ENCODE results near the gene IL12RB1.

The IL12RB1 gene

DNA sequence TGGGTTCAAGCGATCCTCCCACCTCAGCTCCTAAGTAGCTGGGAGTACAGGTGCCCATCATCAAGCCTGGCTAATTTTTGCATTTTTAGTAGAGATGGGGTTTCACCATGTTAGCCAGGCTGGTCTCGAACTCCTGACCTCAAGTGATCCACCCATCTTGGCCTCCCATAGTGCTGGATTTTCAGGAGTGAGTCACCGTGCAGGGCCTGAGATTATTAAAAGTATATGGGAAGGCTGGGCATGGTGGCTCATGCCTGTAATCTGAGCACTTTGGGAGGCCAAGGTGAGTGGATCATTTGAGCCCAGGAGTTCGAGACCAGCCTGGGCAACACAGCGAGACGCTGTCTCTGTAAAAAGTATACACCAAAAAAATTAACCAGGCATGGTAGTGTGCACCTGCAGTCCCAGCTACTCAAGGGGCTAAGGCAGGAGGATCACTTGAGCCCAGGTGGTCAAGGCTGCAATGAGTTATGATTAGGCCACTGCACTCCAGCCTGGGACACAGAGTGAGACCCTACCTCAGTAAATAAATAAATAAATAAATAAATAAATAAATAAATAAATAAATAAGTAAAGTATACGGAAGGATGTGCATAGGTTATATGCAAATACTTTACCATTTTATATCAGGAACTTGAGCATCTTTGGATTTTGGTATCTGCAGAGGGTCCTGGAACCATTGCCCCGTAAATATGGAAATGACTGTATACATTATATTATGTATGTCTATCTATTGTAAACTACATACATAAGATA lies 854 bp downstream of the IL12RB1 start:
- no peak for FAIRE-seq

DNA sequence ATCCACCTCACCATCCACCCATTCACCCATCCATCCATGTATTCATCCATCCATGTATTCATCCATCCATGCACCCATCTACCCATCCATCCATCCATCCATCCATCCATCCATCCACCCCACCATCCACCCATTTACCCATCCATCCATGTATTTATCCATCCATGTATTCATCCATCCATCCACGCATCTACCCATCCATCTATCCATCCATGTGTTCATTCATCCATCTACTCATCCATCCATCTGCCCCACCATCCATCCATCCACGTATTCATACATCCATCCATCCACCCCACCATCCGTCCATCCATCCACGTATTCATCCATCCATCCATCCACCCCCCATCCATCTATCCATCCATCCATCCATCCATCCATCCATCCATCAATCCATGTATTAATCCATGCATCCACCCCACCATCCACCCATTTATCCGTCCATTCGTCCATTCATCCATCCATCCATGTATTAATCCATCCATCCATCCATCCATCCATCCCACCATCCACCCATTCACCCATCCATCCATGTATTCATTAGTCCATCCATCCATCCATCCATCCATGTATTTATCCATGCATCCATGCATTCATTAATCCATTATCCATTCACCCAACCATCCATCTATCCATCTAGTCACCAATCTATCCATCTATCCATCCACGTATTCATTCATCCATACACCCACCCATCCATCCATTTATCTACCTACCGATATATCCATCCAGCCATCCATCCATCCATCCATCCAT lies 2.6 kb downstream of the IL12RB1 start:
- FAIRE-seq: no peak

DNA sequence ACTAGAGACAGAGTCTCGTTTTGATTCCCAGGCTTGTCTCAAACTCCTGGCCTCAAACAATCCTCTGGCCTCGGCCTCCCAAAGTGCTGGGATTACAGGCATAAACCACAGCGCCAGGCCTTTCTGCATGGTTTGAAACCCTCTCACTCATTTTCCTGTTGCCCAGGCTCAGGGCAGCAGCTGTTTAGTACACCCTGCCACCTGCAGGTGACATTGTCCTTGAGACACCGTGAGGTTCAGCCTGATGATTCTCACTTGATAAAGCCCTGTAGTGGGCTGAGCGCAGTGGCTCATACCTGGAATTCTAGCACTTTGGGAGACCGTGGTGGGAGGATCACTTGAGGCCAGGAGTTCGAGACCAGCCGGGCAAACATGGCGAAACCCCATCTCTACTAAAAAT lies 12.5 kb downstream of the IL12RB1 start:
- no peak for FAIRE-seq

DNA sequence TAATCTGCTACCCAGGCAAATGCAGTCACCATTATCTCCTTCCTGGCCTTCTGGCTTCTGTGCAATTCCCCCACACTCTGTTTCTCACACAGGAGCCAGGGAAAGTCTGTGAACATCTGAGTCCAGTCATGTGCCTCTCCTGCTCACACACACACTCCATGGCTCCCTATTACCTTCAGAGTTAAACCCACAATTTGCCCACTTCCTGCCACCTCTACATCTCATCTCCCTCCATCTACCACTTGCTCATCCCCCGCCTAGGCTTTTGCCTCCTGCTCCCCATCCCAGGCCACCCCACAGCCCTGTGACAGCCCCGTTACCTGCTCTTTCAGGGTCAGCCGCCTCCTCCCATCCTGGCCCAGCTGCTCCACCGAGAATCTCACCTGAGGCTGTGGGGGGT lies 13.5 kb downstream of the IL12RB1 start:
- no peak for FAIRE-seq

DNA sequence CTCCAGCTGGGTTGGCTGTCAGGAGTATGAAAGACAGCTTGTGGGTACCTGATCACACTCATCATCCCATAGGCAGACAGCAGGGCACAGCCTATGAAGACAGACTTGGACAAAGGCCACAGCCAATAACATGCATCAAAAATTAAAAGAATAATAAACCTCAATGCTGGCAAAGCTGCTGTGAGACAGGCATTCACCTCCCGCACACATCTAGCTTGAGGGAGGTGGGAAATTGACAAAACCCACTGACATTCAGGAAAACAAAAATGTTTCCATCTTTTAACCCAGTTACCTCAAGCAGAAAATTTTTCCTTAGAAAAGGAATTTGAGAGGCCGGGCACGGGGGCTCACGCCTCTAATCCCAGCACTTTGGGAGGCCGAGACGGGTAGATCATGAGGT lies 14.4 kb downstream of the IL12RB1 start:
- FAIRE-seq: no peak

DNA sequence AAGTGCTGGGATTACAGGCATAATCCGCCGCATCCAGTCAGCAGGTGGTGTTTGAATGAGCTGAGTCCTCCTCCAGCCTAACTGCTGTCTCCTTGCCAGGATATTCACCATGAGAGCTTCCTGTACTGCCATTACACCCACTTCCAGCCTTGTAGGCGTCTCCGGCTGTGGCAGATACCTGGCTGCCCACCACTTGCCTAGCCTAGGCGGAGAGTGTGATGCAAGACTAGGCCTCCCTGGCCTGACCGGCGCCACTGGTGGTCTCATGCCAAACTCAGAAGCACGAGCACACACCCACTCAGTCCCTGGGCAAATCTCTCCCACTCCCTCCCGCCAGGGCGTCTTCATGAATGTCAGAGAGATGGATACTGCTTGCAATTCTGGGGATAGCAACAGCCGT lies 16.6 kb downstream of the IL12RB1 start:
- FAIRE-seq: no peak

DNA sequence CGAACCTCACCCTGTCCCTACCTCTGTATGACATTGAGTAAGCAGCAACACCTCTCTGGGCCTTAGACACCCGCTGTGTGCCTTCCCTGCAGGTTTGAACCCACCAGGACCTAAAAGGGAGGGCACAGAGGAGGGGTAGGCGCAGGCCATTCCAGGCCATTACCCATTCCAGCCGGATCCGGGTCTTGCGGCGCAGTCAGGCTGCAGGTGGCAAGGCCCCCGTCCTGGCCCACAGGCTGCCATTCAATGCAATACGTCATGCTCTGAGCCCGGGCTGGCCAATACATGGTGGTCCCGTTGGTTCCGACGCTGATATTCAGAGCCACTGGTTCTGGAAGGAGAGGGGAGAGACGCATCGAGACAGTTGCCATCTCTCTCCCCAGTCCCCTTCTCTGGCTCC lies 17.4 kb downstream of the IL12RB1 start:
- FAIRE-seq: no peak

DNA sequence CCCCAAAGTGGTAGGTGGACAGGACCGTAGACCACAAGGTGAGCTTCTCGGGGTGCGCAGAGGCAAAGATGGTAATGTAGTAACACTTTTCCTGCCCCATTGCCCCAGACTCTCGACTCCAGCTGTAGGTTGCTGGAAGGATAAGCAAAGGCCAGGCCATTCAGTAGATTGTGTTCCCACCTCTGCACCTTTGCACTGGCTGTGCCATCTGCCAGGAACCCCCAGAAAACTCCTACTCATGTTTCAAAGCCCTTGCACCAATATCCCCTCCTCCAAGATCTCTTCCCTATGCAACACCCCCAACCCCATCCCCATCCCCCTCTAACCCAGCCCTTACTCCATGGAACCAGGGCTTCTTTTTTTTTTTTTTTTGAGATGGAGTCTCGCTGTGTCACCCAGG lies 18.3 kb downstream of the IL12RB1 start:
- no peak for FAIRE-seq

DNA sequence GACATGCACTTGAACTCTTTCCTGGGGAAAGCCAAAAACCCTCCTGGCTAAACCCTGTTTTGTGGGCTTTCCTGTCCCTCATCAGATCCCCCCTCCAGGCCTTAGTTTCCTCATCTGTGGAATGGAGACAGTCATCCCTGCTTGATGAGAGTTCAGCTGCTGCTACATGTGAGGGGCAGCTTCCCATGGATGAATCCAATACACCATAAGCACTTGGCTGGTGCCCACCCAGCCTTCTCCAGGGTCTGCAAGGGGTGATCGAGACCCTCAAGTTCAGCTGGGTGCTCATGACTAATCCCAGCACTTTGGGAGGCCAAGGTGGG lies 21.6 kb downstream of the IL12RB1 start:
- FAIRE-seq: no peak

DNA sequence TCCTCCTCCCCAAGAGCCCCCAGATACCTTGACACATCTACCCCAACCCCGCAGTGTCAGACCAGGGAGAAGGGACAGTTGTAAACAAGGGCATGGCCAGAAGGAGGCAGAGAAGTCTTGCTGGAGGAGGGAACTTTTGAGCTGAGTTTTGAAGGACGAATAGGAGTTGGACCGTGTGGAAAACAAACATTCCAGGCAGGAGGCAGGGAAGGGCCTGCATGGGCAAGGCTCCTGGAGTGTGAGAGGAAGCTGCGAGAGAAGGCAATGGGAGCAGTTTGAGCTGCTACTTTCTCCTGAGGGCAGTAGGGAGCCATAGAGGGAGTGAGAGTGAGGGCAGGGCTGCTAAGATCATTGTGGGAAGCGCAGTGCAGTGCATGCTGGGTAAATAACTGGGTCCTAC lies 23.3 kb downstream of the IL12RB1 start:
- FAIRE-seq: no peak

DNA sequence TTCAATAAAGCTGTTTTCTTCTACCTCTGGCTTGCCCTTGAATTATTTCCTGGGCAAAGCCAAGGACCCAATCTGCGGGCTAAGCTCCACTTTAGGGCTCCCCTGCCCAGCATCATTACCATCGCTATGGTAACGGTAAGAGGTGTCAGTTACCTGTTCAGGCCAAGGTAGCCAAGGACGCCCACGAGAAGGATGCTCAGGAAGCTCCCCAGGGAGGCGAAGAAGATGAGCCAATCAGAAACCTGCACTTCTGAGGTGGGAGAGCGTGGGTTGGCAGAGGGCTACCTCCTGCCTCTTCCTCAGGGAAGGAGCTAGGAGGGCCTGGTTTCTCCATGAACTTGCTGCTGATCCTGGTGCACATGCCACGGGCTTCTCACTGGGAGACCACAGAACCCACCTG lies 24.7 kb downstream of the IL12RB1 start:
- no peak for FAIRE-seq

DNA sequence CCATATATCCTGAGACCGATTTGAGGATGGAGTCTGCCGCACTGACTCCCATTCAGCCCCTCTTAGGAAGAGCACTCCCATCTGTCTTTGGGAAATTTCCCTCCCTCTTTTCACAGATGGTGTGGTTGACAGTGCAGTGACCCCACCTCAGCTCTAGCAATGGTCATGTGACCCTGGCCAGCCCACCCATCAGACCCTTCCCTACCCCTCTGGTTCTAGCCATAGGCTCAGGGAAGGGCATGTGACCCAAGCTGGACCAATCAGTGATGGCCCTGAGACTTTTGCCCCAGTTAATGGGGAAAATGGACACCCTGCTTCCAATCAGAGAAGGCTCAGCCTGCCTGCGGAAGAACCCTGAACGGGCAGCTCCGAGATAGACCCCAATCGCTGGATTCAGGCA lies 26.3 kb downstream of the IL12RB1 start:
- FAIRE-seq: no peak

DNA sequence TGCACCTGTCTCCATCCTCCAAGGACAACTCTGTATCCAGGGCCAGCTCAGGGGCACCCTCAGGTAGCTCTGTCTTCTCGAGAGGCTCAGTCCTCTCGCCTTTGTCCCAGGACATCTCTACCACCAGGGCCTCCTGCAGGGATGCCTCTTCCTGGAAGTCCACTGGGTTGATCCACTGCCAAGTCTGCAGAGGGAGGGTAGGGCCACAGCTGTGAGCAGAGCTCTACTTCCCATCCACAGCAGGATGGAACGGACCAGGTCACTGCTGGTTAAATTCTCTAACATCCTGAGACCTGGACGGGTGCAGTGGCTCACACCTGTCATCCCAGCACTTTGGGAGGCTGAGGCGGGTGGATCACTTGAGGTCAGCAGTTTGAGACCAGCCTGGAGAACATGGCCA lies 26.8 kb downstream of the IL12RB1 start:
- no peak for FAIRE-seq

DNA sequence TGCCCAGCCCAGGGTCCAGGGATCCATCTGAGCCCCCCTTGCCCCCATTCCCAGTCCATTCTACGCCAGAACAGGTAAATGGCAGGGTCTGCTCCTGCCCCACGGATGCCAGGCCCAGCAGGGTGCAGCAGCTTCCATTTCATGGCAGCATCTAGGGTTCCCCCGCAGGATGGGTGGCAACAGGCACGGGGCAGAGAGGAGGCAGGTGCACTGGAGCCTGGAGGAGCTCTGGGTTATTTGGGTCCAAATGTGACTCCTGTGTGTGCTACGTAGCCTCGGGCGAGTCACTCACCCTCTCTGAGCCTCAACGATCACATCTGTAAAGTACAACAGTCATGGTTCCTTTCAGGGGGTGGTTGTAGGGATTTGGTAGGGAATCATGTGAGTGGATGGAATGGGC lies 27.4 kb downstream of the IL12RB1 start:
- FAIRE-seq: no peak

DNA sequence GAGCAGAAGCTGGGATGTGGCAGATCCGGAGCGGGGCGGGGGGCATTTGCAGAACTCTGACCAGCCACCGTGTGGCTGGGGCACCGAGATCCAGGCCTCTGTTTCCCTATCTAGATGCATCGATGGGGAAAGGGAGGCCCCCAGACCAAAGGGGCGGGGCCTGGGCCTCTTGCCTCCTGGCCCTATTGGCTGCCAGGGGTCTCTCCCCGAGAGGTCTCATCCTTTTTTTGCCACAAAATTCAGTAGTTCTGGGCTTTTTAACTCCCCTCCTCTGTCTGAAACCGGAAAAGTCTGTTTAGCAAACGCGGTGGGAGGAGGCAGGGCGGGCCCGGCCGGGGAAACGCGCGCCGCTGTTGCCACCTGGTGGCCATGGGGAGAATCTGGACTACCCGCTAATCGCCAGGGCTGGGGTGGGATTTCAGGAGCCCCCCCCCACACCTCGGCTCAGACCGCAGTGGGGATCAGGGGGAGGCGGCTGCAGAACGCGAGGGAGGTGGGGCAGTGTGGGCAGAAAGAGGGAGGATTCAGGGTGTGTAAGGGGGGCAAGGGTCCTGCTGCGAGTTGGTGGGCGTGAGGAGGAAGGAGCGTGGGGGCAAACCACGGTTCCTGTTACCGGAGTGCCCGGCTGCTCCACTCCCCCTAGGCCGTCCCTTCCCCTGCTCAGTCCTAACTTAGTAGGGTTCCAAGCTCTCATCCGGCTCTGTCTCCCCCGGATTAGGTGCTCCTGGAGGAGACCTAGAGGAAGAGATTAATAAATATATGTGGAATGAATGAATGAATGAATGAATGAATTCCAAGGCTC lies 28.3 kb downstream of the IL12RB1 start:
- FAIRE-seq: no peak

DNA sequence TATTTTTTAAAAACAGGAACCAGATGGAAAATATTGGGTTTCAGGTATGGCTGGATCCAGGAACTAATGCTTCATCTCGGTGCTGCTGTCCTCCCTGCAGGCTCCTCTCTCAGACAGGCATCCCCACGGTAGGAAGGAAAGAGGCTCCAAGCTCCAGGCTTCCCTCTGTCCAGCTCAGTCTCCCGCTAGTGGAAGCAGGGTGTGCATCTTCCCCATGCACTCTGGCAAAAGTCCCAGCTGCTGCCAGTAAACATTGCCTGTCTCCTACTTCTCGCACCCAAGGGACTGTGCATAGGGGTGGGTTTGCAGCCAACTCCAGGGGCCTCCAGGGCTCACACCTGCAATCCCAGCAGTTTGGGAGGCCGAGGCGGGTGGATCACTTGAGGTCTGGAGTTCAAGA lies 29.2 kb downstream of the IL12RB1 start:
- no peak for FAIRE-seq

DNA sequence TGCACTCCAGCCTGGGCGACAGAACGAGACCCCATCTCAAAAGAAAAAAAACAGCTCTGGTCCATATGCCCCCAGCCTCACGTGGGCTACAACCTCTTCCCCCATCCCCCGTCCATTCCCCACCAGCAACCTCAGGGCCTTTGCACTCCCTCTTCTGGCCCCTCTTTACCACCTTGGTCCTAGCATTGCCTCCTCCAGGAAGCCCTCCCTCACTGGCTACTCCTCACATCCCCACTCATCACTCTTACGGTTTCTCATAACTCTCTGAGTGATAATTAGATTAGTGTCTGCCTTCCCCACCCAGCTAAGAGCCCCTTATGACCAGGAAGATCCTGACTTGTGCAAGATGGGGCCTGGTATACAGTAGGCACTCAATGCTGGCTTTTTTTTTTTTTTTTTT lies 30.8 kb downstream of the IL12RB1 start:
- FAIRE-seq: no peak

DNA sequence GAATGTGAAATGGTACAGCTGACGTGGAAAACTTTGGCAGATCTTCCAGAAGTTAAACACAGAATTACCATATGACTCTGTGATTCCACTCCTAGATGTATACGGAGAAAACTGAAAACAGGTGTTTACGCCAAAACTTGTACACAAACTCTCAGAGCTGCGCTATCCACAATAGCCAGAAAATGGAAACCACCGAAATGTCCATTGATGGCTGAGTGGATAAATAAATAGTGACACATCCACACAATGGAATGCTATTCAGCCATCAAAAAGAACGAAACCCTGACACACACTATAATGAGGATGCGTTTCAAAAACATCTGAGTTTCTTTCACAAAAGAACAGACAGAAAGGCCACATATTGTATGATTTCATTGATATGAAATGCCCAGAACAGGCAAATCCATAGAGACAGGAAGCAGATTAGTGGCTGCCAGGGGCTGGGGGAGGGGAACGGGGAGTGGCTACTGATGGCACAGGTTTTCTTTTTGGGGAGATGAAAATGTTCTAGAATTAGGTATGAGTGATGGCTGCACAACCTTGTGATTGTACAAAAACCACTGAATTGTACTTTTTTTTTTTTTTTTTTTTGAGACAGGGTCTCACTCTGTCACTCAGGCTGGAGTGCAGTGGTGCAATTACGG lies 33.0 kb downstream of the IL12RB1 start:
- FAIRE-seq: no peak

DNA sequence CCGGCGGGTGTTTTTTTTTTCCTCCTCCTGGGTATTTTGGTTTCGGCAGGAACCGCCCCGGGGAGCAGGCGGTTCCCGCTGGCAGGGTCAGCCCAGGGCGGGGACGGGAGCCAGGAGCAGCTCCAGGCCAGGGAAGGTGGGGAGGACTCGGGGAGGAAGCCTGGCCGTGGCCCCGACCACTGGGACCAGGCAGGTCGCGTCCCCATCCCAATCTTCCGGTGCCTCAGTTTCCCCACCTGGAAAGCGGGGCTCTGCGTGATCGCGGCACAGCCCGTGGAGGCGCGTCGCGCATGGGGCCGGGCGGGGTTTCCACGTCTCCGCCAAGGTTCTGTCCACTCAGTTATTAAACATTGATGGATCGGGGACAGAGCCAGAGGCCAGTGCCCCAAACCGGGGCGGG lies 34.8 kb downstream of the IL12RB1 start:
- no peak for FAIRE-seq

DNA sequence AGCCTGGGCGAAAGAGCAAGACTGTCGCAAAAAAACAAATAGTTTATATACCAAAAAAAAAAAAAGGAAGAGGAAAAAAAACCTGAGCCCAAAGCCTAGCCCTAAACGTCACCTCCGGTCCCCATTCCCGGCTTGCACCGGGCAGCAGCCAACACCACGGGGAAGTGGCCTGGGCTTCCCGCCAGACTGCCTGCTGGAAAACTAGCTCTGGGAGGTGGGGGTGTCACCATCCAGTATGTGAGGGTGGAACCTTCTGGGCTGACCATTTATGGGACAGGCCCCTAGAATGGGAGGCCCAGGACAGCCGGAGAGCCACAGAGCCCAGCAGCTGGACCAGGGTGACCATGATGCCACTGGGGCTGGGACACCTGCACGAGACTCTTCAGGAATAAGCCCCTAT lies 37.3 kb downstream of the IL12RB1 start:
- FAIRE-seq: no peak

DNA sequence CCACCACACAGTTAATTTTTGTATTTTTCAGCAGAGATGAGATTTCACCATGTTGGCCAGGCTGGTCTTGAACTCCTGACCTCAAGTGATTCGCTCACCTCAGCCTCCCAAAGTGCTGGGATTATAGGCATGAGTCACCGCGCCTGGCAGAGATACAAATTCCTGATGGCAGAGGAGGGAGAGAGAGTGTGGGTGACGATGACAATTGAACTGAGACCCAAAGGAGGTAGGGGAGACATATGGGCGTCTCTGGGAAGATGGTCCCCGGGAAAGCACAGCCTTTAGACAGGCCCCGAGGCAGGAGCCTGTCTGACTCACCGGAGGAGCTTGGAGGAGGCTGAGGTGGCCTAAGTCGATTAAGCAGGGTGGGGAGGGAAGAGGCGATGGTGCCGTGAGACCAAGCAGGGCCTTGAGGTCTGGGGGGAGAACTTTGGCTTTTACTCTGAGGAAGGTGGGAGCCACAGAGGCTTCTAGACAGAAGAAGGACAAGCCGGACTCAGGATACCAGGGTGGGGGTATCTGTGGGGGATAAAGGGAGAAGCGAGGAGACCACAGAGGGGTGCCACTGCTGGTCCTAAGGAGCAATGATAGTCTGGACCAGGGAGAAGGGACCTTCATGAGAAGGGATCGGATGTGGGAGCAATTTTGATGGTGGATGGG lies 40.5 kb downstream of the IL12RB1 start:
- no peak for FAIRE-seq

DNA sequence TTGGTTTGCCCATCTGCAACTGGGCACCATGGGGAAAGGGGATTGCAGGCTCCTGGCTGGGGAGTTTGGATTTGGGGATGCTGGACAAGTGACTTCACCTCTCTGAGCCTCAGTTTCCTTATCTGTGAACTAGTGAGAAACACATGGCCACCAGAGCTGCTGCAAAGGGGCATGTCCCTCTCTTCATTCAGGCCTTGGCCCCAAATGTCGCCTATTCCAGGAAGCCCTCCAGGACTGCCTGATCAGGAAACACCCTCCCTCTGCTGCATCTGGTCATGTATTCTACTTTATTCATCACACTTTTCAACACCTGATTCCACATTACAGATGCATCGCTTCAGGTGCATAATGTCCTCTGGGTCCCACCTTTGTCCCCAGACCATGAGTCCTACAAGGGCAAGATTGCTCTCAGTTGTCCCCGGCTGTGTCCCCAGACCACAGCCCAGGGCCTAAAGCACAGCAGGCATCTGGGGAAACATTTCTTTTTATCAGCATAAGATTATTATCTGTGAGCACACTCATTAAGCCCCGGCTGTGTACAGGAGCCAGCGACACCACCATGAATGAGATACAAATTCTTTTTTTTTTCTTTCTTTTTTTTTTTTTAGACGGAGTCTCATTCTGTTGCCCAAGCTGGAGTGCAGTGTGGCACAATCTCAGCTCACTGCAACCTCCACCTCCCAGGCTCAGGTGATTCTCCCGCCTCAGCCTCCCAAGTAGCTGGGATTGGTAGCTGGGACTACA lies 41.3 kb downstream of the IL12RB1 start:
- no peak for FAIRE-seq

All from colon (tissue), 2 donors.